GM21528 (cell line): Measurements from ENCODE around the gene SLC25A5.
"Not testable (repeated sequence)": the region's sequence is repeated elsewhere in the genome, so short reads cannot be mapped to it uniquely, and the experiment has no call there.

Source experiments
- ATAC-seq: cut with Tn5 transposase; IDR thresholded peaks from one replicate; pipeline ENCODE4 v1.9.1; 2021; ENCODE audit warnings: mild to moderate bottlenecking, moderate library complexity; ENCODE audit not compliant: unreplicated experiment, low FRiP score

SLC25A5 gene

GRCh38 chrX:119502727-119503483 is 34.7 kb downstream of the SLC25A5 start:
- no peak for ATAC-seq

GRCh38 chrX:119503484-119503861 is 35.2 kb downstream of the SLC25A5 start:
- no peak for ATAC-seq

- ATAC-seq: not testable (repeated sequence)
Observed at GRCh38 chrX:119505145-119505544, 36.9 kb downstream of the SLC25A5 start.

GRCh38 chrX:119505945-119506344 is 37.7 kb downstream of the SLC25A5 start:
- ATAC-seq: no peak

GRCh38 chrX:119507206-119507605 is 39.0 kb downstream of the SLC25A5 start:
- ATAC-seq: no peak

- no peak for ATAC-seq
Observed at GRCh38 chrX:119512146-119512800, 44.0 kb downstream of the SLC25A5 start.

GRCh38 chrX:119516157-119516702 is 48.0 kb downstream of the SLC25A5 start:
- no peak for ATAC-seq

GRCh38 chrX:119518371-119518770 is 50.1 kb downstream of the SLC25A5 start:
- no peak for ATAC-seq
